AML-193 (cell line): ENCODE measurements around the gene TGM4.

Experiments used
- DNase-seq, 2 experiments: peaks; one replicate each; lab custom pipeline; 2025; lab: John Stamatoyannopoulos, UW

TGM4 gene

GRCh38 chr3:44880284-44880683, 5.9 kb downstream of the TGM4 start:
- DNase-seq = no peak

GRCh38 chr3:44883213-44883955, 9.0 kb downstream of the TGM4 start:
- no peak for DNase-seq

- no peak for DNase-seq
These were observed 9.6 kb downstream of the TGM4 start for GRCh38 chr3:44883999-44884431.

GRCh38 chr3:44885618-44886017, 11.2 kb downstream of the TGM4 start:
- no peak for DNase-seq

- no peak for DNase-seq
These were observed 12.2 kb downstream of the TGM4 start for GRCh38 chr3:44886561-44886960.

GRCh38 chr3:44887101-44887500, 12.7 kb downstream of the TGM4 start:
- DNase-seq = no peak

GRCh38 chr3:44890258-44890657, 15.8 kb downstream of the TGM4 start:
- no peak for DNase-seq

- peak; percentile 19 to 54 for DNase-seq
These were observed 16.4 kb downstream of the TGM4 start for GRCh38 chr3:44890852-44891251.

GRCh38 chr3:44892689-44893088, 18.3 kb downstream of the TGM4 start:
- no peak for DNase-seq

- DNase-seq = no peak
These were observed 18.7 kb downstream of the TGM4 start for GRCh38 chr3:44893097-44893496.

GRCh38 chr3:44894485-44894884, 20.1 kb downstream of the TGM4 start:
- no peak for DNase-seq

GRCh38 chr3:44896440-44896839, 22.0 kb downstream of the TGM4 start:
- DNase-seq = no peak

GRCh38 chr3:44899683-44900367, 25.4 kb downstream of the TGM4 start:
- no peak for DNase-seq

- no peak for DNase-seq
These were observed 28.2 kb downstream of the TGM4 start for GRCh38 chr3:44902628-44903027.

- DNase-seq = no peak
These were observed 28.9 kb downstream of the TGM4 start for GRCh38 chr3:44903314-44903713.

- DNase-seq = no peak
These were observed 29.3 kb downstream of the TGM4 start for GRCh38 chr3:44903751-44904150.

- no peak for DNase-seq
These were observed 31.2 kb downstream of the TGM4 start for GRCh38 chr3:44905446-44906157.

GRCh38 chr3:44906997-44907396, 32.6 kb downstream of the TGM4 start:
- DNase-seq = no peak

GRCh38 chr3:44907612-44908011, 33.2 kb downstream of the TGM4 start:
- DNase-seq = no peak

GRCh38 chr3:44909063-44909462, 34.7 kb downstream of the TGM4 start:
- DNase-seq = no peak

- DNase-seq = no peak
These were observed 36.3 kb downstream of the TGM4 start for GRCh38 chr3:44910693-44911092.

- peak; percentile 73 to 82 for DNase-seq
These were observed 39.6 kb downstream of the TGM4 start for GRCh38 chr3:44913868-44914468.

- peak; percentile 50 for DNase-seq
These were observed 40.5 kb downstream of the TGM4 start for GRCh38 chr3:44914936-44915335.
